ENCODE data around the gene SAG. TPM values are rescaled to one million over a fixed set of nuclear protein-coding genes. Genes with fewer than 3 reads are reported as not detected.

SAG gene
- total RNA-seq, 1 donor from 2014 or later, result not detected

- Mint-ChIP-seq H3K36me3 (ENCODE audit: insufficient read depth) (peaks cover 2% of the 10 kb centered on the region), H3K4me3 (ENCODE audit: low read depth) (no peak overlapping the region), H3K27me3 (no peaks in the 10 kb centered on the region), H3K4me1 (ENCODE audit: low read depth) (no peaks in the 10 kb centered on the region), H3K27ac (no peak overlapping the region), H3K9me3 (ENCODE audit: low read depth) (no peaks in the 10 kb centered on the region)
- DNase-seq (ENCODE audit: low spot score, unreplicated experiment), result no peak
- TF ChIP-seq CTCF (IDR thresholded peaks at IDR 0.05; ENCODE audit: unreplicated experiment), result no peak
These were observed 60.0 kb downstream of the SAG start for GRCh38 chr2:233367586-233367985.

- no peak for TF ChIP-seq CTCF (IDR thresholded peaks at IDR 0.05; ENCODE audit: unreplicated experiment)
- H3K36me3 Mint-ChIP-seq (ENCODE audit: insufficient read depth), result peaks cover under 1% of the 10 kb centered on the region
- peak overlapping the region; percentile 35 for H3K27ac Mint-ChIP-seq
- DNase-seq (ENCODE audit: low spot score, unreplicated experiment), result no peak
- no peak overlapping the region for H3K4me3 Mint-ChIP-seq (ENCODE audit: low read depth)
- H3K9me3 Mint-ChIP-seq (ENCODE audit: low read depth), result no peaks in the 10 kb centered on the region
- no peaks in the 10 kb centered on the region for H3K4me1 Mint-ChIP-seq (ENCODE audit: low read depth)
- no peaks in the 10 kb centered on the region for H3K27me3 Mint-ChIP-seq
These were observed 61.1 kb downstream of the SAG start for GRCh38 chr2:233368756-233369155.

GRCh38 chr2:233369462-233369861 lies 61.8 kb downstream of the SAG start:
- no peaks in the 10 kb centered on the region for H3K4me1 Mint-ChIP-seq (ENCODE audit: low read depth)
- no peak overlapping the region for H3K27ac Mint-ChIP-seq

GRCh38 chr2:233369897-233370685 lies 62.5 kb downstream of the SAG start:
- no peak for TF ChIP-seq CTCF (IDR thresholded peaks at IDR 0.05; ENCODE audit: unreplicated experiment)
- Mint-ChIP-seq H3K27me3 (no peaks in the 10 kb centered on the region), H3K27ac (no peak overlapping the region), H3K36me3 (ENCODE audit: insufficient read depth) (no peaks in the 10 kb centered on the region), H3K9me3 (ENCODE audit: low read depth) (no peaks in the 10 kb centered on the region), H3K4me1 (ENCODE audit: low read depth) (peaks cover under 1% of the 10 kb centered on the region), H3K4me3 (ENCODE audit: low read depth) (no peak overlapping the region)
- no peak for DNase-seq (ENCODE audit: low spot score, unreplicated experiment)

More at GRCh38 chr2:233369462-233369861, 61.8 kb downstream of the SAG start:
- Mint-ChIP-seq H3K4me3 (ENCODE audit: low read depth) (no peak overlapping the region), H3K27me3 (no peaks in the 10 kb centered on the region), H3K9me3 (ENCODE audit: low read depth) (no peaks in the 10 kb centered on the region), H3K36me3 (ENCODE audit: insufficient read depth) (no peaks in the 10 kb centered on the region)
- no peak for TF ChIP-seq CTCF (IDR thresholded peaks at IDR 0.05; ENCODE audit: unreplicated experiment)
- DNase-seq (ENCODE audit: low spot score, unreplicated experiment), result no peak

- H3K36me3 Mint-ChIP-seq (ENCODE audit: insufficient read depth), result no peaks in the 10 kb centered on the region
- no peak overlapping the region for H3K4me3 Mint-ChIP-seq (ENCODE audit: low read depth)
- DNase-seq (ENCODE audit: low spot score, unreplicated experiment), result no peak
These were observed 64.0 kb downstream of the SAG start for GRCh38 chr2:233371641-233372040.

More at GRCh38 chr2:233371641-233372040, 64.0 kb downstream of the SAG start:
- TF ChIP-seq CTCF (IDR thresholded peaks at IDR 0.05; ENCODE audit: unreplicated experiment), result no peak
- Mint-ChIP-seq H3K27ac (no peak overlapping the region), H3K27me3 (no peaks in the 10 kb centered on the region), H3K9me3 (ENCODE audit: low read depth) (no peaks in the 10 kb centered on the region), H3K4me1 (ENCODE audit: low read depth) (peaks cover 11% of the 10 kb centered on the region)

Measured in progenitor cell of endocrine pancreas (in vitro differentiated cells).